Kasumi-1 (cell line): ENCODE data around the gene KHSRP.
"Not testable (repeated sequence)": the region's sequence is repeated elsewhere in the genome, so short reads cannot be mapped to it uniquely, and the experiment has no call there.

ENCODE experiments used
- DNase-seq, 2 experiments: peaks; one replicate each; lab custom pipeline; 2025; lab: John Stamatoyannopoulos, UW

KHSRP gene

GRCh38 chr19:6417713-6418561 lies 6.7 kb downstream of the KHSRP start:
- DNase-seq, result no peak

GRCh38 chr19:6416658-6417405 lies 7.8 kb downstream of the KHSRP start:
- DNase-seq, result no peak

- DNase-seq, result no peak
Observed at GRCh38 chr19:6415591-6416190, 8.9 kb downstream of the KHSRP start.

- no peak for DNase-seq
Observed at GRCh38 chr19:6414793-6415590, 9.6 kb downstream of the KHSRP start.

DNA sequence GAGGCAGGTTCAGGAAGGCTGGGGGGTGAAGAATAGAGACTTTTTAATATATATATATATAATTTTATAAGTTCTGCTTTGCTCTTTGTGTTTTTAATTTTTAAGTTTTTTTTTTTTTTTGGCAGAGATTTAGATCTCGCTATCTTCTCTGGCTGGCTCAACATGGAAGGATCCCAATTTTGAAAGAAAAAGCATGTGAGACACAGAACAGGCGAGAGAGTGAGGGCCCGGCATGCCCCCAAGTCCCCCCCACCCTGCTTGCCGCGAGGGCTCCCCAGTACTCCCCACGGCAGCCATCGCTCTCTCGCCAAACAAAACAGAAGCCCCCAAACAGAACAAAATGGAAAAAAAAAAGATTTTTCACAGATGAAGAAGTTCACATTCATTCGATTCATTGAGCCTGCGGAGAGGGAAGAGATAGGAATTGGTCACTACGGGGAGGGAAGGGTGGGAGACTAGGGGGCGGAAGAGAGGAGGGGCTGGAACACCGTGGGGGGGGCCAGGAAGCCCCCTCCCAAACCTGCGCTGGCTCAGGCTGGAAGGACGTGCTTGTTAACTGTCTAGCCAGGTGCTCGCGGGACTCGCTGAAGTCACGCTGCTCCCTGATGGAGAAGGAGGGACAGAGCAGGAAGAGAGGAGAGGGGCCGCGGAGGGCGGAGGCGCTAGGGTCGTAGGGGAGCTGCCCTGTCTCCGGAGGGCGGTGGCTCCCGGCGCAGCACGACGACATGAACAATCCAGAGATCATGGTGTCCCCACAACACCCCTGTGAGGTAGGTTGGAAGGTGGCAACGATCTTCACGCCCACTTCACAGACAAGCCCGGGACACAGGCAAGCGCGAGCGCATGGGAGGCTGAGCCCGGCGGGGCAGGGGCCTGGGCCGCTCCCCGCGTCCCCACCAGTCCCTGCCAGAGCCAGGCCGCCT lies 10.6 kb downstream of the KHSRP start:
- no peak for DNase-seq

- no peak for DNase-seq
Observed at GRCh38 chr19:6413291-6413690, 11.3 kb downstream of the KHSRP start.

- DNase-seq, result peak in 1 of 2 experiments; percentile 25
Observed at GRCh38 chr19:6412447-6413091, 12.0 kb downstream of the KHSRP start.

DNA sequence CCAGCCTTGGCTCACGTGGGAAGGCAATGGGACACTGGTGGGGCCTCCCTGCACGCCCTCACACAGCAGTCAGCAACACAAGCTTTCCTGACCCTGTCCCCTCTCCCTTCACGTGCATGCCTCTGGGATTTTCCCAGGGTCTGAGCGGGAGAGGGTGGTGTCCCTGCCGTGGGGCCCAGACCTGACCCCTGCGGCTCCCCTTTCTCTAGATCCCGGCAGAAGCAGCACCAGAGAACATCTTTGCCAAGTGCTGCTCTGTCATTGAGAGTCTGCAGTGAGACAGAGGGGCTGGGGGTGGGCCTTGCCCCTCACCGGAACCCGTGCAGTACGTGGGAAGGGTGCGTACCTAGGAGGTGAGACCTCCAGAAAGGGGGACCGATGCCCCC lies 12.6 kb downstream of the KHSRP start:
- DNase-seq, result no peak

DNA sequence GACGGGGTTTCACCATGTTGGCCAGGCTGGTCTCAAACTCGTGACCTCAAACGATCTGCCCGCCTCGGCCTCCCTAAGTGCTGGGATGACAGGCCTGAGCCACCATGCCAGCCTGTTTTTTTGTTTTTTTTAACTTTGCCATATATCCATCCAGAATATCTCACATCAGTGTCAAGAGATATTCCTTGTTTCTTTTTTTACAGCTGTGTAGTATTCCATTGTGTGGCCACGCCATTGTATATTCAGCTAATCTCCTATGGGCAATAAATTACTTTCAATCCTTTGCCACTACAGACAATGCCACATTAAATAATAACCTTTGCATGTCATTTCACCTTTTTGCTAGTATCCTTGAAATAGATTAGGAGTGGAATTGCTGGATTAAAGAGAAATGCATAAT lies 15.3 kb downstream of the KHSRP start:
- DNase-seq, result no peak

GRCh38 chr19:6406401-6406800 lies 18.2 kb downstream of the KHSRP start:
- DNase-seq, result no peak

- no peak for DNase-seq
Observed at GRCh38 chr19:6402837-6403608, 21.6 kb downstream of the KHSRP start.

DNA sequence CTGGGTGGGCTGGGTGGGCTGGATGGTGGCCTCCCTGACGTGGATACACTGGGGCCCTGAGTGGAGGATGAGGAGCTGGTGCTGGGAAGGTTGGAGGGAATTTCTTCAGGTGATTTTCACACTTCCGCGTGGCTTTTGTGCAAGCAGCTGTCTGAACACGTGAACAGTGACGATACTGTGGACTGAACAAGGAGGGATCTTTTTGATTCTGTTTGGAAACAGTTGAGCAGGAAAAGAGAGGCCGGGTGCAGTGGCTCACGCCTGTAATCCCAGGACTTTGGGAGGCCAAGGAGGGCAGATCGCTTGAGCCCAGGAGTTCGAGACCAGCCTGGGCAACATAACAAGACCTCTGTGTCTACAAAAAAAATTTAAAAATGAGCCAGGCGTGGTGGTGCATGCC lies 22.6 kb downstream of the KHSRP start:
- no peak for DNase-seq

- DNase-seq, result not testable (repeated sequence)
Observed at GRCh38 chr19:6400062-6400944, 24.3 kb downstream of the KHSRP start.

DNA sequence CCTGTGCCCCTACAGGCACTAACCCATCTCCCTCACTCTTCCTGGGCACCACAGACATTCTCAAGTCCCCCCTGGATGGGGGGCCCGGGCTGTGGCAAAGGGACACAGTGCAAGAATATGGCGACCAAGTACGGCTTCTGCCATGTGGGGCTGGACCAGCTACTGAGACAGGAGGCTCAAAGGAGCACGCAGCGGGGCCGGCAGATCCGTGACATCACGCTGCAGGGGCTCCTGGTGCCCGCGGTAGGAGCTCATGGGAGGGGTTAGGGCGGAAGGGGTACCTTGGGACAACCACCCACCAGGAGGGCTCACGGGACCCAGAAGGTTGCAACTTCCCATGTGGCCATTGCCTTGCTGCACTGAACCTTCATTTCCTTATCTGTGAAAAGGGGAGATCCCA lies 28.3 kb downstream of the KHSRP start:
- no peak for DNase-seq

DNA sequence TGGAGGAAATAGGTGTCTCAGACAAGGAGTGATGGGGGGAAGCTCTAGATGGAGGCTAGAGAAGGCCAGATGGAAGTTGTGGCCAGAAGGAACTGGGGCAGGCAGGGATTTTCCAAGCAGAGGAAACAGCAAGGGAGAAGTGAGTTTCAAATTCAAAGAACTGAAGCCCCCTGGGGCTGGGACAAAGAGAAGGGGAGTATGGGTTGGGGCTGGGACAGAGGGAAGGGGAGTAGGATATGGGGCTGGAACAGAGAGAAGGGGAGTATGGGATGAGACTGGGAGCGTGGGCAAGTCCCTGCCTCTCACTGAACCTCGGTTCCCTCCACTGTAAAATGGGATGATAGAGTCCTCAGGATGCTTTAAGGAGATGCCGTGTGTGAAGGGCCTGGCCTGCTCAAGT lies 29.8 kb downstream of the KHSRP start:
- DNase-seq, result no peak

- peak in 1 of 2 experiments; percentile 90 for DNase-seq
Observed at GRCh38 chr19:6393983-6394412, 30.6 kb downstream of the KHSRP start.

- DNase-seq, result peak; percentile 89 to 91
Observed at GRCh38 chr19:6393074-6393982, 31.3 kb downstream of the KHSRP start, which contains the start of gene GTF2F1. Gene GTF2F1, minus strand, starts transcription at chr19:6393164. Its CDS starts 169 bp downstream, at chr19:6392995.
